ENCODE data around the gene EMX2.

DNA sequence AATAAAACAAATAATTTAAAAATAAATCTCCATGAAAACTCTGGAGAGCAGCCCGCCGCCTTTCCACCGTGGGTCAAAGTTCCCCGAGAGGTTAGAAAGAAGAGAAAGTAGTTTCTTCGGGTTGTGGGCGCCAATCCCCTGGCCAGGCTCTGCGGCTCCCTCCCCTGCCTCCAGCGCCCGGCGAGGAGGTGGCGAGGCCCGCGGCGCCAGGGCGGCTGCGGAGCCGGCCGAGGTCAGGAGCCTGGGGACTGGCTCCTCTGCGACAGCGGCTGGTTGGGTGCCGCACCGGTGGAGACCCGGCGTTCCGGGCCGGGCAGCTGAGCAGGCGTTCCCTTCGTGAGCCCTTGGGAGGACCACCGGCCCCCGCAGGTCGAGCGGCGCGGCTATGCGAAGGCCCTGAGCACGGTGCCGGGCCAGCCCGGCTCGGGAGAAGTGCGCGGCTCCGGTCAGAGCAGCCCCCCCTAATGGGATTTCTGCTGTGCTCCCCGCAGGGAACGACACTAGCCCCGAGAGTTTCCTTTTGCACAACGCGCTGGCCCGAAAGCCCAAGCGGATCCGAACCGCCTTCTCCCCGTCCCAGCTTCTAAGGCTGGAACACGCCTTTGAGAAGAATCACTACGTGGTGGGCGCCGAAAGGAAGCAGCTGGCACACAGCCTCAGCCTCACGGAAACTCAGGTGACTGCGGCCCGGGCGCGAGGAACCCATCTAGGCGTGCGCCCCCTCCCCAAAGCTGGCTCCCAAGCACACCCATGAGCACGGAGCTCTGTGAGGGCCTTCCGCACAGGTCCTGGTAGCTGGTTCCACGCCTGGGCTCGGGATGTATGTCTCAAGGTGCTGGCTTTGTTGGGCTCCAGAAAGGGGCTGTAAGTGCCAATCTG, 2.8 kb downstream of the EMX2 start:
- TF ChIP-seq CTCF (conservative IDR thresholded peaks at IDR 0.05 in 1 of 2, IDR thresholded peaks at IDR 0.05 in 1 of 2; ENCODE audit: extremely low read depth in 1 of 2, insufficient read depth in 1 of 2, low read depth in 1 of 2, low read length in 2 of 2) (no peak), EZH2 (IDR thresholded peaks at IDR 0.05; ENCODE audit: borderline replicate concordance, low read length) (peak; percentile 97)
